Erythroblast (primary cell): ENCODE results near the gene NSMCE4A.

Experiments
- GATA1 ChIP-seq: IDR thresholded peaks from 2 replicates; pipeline ENCODE4 v1.6.1; 2011; ENCODE audit warnings: low read depth, mild to moderate bottlenecking, control low read depth, low read length, moderate library complexity
- POLR2A ChIP-seq: IDR thresholded peaks from 2 replicates; pipeline ENCODE4 v1.6.1; 2011; ENCODE audit warnings: mild to moderate bottlenecking, low read length

DNA sequence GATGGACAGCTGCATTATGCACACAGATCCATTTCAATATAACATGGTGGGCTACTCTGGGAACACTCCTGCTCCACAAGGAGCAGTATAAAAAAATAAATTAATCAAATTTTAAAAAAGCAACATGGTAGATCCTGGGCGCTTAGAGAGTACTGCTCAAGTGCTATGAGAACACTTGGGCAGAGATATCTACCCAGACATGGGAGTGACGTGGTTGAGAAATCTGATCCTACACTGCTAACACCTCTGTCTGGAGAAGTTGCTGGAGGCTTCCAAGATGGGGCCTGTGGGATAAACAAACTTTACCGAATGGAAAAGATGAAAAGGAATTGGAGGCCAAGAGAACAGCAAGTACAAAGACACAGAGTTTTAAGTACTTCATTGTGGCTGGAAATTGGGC is 9.0 kb downstream of the NSMCE4A start:
- TF ChIP-seq POLR2A (no peak), GATA1 (no peak)
